Measurements from ENCODE around the gene TRIM51.
A peak's percentile ranks its signal among the peaks of the same experiment; 100 is the strongest.

The TRIM51 gene

DNA sequence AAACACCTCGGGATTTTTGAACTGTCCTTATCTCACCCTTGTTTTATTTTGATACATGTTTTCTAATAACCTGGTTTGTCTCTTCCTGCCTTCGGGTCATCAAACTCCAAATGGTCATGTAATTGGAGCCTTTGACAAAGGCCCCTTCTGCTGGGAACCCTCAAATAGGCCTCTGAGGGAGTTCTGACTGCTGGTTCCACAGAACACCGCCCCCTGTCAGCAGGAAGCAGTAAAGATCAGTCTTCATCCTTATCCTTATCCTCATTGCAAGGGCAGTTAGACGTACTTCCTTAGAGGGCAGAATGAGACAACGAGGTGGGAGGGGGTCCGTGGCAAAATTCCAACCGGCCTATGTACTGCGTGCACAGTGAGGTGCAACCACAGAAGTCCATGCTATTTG lies 12.1 kb downstream of the TRIM51 start:
- no peak overlapping the region for H3K27ac ChIP-seq
- TF ChIP-seq ZFX (IDR thresholded peaks at IDR 0.05; ENCODE audit: borderline replicate concordance): no peak
- TF ChIP-seq CTCF (IDR thresholded peaks at IDR 0.05): peak; percentile 41

DNA sequence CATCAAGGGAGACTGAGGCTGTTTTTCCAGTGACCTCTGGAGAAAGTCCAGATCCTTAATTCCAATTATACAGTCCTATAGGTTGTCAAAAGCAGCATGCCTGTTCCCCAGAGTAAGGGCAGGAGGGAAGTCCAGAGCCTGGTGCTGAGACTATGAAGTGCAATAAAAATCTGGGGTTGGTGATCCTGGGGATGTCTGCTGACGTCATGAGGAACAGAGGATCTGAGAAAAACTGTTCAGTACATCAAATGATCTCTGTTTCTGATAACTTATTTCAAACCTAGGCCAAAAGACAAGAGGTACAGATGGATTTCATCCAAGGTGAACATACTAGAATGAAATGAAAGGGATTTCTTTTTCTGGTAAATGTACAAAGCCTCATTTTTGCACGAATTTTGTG lies 19.2 kb downstream of the TRIM51 start:
- H3K27ac ChIP-seq: no peak overlapping the region
- TF ChIP-seq ZFX (IDR thresholded peaks at IDR 0.05; ENCODE audit: borderline replicate concordance): no peak

DNA sequence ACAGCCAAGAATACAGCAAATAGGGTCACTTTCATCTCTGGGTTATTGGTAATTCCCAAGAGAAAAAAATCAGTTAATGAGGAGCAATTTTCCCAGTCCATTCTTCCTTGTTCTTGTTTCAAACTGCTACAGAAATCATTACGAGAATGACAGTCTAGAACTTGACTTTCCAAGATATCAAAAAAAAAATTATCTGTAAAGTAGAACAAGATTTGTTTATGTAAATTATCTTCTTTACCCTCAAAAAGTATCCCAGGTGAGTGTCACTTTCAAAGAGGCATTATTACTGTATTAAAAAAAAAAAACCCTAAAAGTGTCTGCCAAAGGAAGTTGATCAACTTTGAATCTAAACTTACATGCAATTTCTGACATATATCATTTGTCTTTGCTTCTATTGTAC lies 31.4 kb downstream of the TRIM51 start, which contains the start of gene OR5W2:
TSS of gene OR5W2 (minus strand) at position 101 of the 400 bp plus-strand sequence. CDS start at position 101, 0 bp downstream.
- TF ChIP-seq CTCF (IDR thresholded peaks at IDR 0.05) (no peak), ZFX (IDR thresholded peaks at IDR 0.05; ENCODE audit: borderline replicate concordance) (no peak)
- no peak within 1 kb of the TSS for H3K27ac ChIP-seq

- TF ChIP-seq ZFX (IDR thresholded peaks at IDR 0.05; ENCODE audit: borderline replicate concordance) (no peak), CTCF (IDR thresholded peaks at IDR 0.05) (no peak)
- H3K27ac ChIP-seq: no peak overlapping the region
Observed at GRCh38 chr11:55920537-55920936, 37.4 kb downstream of the TRIM51 start.

GRCh38 chr11:55936300-55936699 lies 53.2 kb downstream of the TRIM51 start, which contains the start of gene OR5I1:
OR5I1 (minus strand) TSS chr11:55936400; CDS start chr11:55936400, 0 bp downstream.
- H3K27ac ChIP-seq: no peak within 1 kb of the TSS
- TF ChIP-seq CTCF (IDR thresholded peaks at IDR 0.05): no peak
- no peak for TF ChIP-seq ZFX (IDR thresholded peaks at IDR 0.05; ENCODE audit: borderline replicate concordance)

Data from 22Rv1 (cell line).